Measurements from ENCODE around the gene SCFD2. TPM values are rescaled to one million over a fixed set of nuclear protein-coding genes. Genes with fewer than 3 reads are reported as not detected.

Gene SCFD2
- total RNA-seq, 2 donors from 2014 or later: 20.3 to 27.4 TPM

DNA sequence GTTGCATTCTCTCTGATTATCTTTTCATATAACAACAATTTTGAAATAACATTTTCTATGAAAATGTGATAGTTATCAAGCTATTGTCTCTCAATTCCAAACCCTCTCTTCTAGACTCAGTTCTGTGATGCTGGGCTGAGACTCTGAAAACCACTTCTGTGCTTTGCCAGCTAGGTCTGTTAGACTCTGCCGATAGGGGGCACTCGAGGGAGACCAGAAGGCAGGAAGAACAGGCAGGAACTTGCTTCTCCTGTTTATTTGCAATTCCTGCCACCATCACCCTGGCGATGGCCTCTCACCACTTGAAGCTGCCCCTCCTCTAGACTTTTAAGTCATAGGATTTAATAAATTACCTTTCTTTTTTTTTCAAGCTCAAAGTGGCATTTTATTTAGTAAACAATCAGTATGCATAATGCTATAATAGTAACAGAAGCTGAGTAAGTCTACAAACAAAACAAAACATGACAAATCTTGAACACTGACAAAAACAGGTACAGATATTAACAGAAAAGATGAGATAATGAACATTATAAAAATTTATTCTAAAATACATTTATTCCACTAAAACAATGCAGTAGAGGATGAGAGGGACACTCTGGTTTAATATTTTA is 454.1 kb downstream of the SCFD2 start:
- Histone ChIP-seq H3K9me3 (no peaks in the 10 kb centered on the region), H3K27ac (no peak overlapping the region), H3K36me3 (no peaks in the 10 kb centered on the region), H3K27me3 (replicated peaks; ENCODE audit: insufficient read depth) (no peaks in the 10 kb centered on the region), H3K4me1 (ENCODE audit: control insufficient read depth in 1 of 2, low read depth in 2 of 2) (peaks cover 9 to 19% of the 10 kb centered on the region in 2 donors), H3K4me3 (no peak overlapping the region)
- TF ChIP-seq CTCF (IDR thresholded peaks at IDR 0.05): peak; percentile 46
- DNase-seq (ENCODE audit: low spot score) (no peak), ATAC-seq (ENCODE audit: insufficient number of reproducible peaks, low FRiP score, low read depth) (no peak)

GRCh38 chr4:52910115-52910514 is 455.7 kb downstream of the SCFD2 start:
- H3K27ac ChIP-seq: no peak overlapping the region
- H3K36me3 ChIP-seq: no peaks in the 10 kb centered on the region
- no peak overlapping the region for H3K4me3 ChIP-seq
- H3K4me1 ChIP-seq (ENCODE audit: control insufficient read depth in 1 of 2, low read depth in 2 of 2): peaks cover 9 to 24% of the 10 kb centered on the region in 2 donors
- ATAC-seq (ENCODE audit: insufficient number of reproducible peaks, low FRiP score, low read depth) (no peak), DNase-seq (ENCODE audit: low spot score) (no peak)
- TF ChIP-seq CTCF (IDR thresholded peaks at IDR 0.05): no peak
- H3K9me3 ChIP-seq: no peaks in the 10 kb centered on the region
- H3K27me3 ChIP-seq (replicated peaks; ENCODE audit: insufficient read depth): no peaks in the 10 kb centered on the region

DNA sequence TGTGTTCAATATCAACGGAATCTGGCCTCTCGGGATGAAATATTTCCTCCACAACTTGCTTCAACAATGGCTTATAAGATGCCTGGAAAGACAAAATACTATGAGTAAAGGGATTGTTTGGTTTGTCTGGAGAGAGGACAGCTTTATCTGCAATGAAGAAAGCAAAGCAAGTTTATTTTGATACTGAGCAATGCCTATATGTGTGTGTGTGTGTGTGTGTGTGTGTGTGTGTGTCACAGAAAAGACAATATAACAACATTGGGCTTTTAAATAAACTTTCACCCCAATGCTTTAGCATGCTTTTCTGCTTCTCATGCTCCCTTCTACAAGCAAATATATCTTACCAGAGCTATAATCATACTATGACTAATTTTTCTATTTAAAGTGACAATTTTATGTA is 458.4 kb downstream of the SCFD2 start:
- no peaks in the 10 kb centered on the region for H3K27me3 ChIP-seq (replicated peaks; ENCODE audit: insufficient read depth)
- H3K4me3 ChIP-seq: no peak overlapping the region
- DNase-seq (ENCODE audit: low spot score): no peak
- H3K4me1 ChIP-seq (ENCODE audit: control insufficient read depth in 1 of 2, low read depth in 2 of 2): peaks cover 0 to 8% of the 10 kb centered on the region in 2 donors
- ATAC-seq (ENCODE audit: insufficient number of reproducible peaks, low FRiP score, low read depth): no peak
- H3K9me3 ChIP-seq: no peaks in the 10 kb centered on the region
- no peak overlapping the region for H3K27ac ChIP-seq
- TF ChIP-seq CTCF (IDR thresholded peaks at IDR 0.05): no peak
- H3K36me3 ChIP-seq: no peaks in the 10 kb centered on the region

DNA sequence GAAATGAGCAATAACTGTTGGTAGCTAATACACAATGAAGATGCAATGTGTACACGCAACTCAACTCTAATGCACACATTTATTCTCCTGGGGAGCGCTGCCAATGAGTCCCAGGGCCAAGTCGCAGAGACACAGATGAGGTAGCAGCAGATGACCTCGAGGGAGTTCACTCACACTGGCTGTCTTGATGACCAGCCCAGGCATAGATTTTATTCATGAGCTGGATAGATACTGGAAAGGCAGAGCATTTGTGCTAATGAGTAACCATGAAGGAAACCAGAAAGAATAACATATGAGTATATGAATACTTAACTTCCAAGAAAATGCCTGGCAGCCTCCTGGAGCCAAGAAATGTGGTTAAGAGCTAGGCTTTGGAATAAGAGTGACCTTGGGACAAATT is 461.4 kb downstream of the SCFD2 start:
- Histone ChIP-seq H3K4me3 (no peak overlapping the region), H3K36me3 (no peaks in the 10 kb centered on the region), H3K4me1 (ENCODE audit: control insufficient read depth in 1 of 2, low read depth in 2 of 2) (peaks cover 0 to 8% of the 10 kb centered on the region in 2 donors), H3K9me3 (no peaks in the 10 kb centered on the region), H3K27me3 (replicated peaks; ENCODE audit: insufficient read depth) (no peaks in the 10 kb centered on the region), H3K27ac (no peak overlapping the region)
- no peak for TF ChIP-seq CTCF (IDR thresholded peaks at IDR 0.05)
- DNase-seq (ENCODE audit: low spot score): no peak
- no peak for ATAC-seq (ENCODE audit: insufficient number of reproducible peaks, low FRiP score, low read depth)

- Histone ChIP-seq H3K4me1 (ENCODE audit: control insufficient read depth in 1 of 2, low read depth in 2 of 2) (peaks cover 0 to 8% of the 10 kb centered on the region in 2 donors), H3K9me3 (no peaks in the 10 kb centered on the region), H3K27me3 (replicated peaks; ENCODE audit: insufficient read depth) (no peaks in the 10 kb centered on the region), H3K36me3 (no peaks in the 10 kb centered on the region), H3K4me3 (no peak overlapping the region), H3K27ac (no peak overlapping the region)
- ATAC-seq (ENCODE audit: insufficient number of reproducible peaks, low FRiP score, low read depth) (no peak), DNase-seq (ENCODE audit: low spot score) (no peak)
- no peak for TF ChIP-seq CTCF (IDR thresholded peaks at IDR 0.05)
These were observed 462.6 kb downstream of the SCFD2 start for GRCh38 chr4:52903273-52903672.
